Stimulated activated CD4-positive, alpha-beta T cell treated with anti-CD3 and anti-CD28 coated beads, Interleukin-15, amount 100 ng/mL, for 48 hours (primary cell): ENCODE data around the gene ATP10A.

Experiments
- DNase-seq, 2 donors: peaks; one replicate each; pipeline ENCODE4 v3.0.0-alpha.2; 2020; ENCODE audit warnings: low read depth in 2 of 2

Gene ATP10A

DNA sequence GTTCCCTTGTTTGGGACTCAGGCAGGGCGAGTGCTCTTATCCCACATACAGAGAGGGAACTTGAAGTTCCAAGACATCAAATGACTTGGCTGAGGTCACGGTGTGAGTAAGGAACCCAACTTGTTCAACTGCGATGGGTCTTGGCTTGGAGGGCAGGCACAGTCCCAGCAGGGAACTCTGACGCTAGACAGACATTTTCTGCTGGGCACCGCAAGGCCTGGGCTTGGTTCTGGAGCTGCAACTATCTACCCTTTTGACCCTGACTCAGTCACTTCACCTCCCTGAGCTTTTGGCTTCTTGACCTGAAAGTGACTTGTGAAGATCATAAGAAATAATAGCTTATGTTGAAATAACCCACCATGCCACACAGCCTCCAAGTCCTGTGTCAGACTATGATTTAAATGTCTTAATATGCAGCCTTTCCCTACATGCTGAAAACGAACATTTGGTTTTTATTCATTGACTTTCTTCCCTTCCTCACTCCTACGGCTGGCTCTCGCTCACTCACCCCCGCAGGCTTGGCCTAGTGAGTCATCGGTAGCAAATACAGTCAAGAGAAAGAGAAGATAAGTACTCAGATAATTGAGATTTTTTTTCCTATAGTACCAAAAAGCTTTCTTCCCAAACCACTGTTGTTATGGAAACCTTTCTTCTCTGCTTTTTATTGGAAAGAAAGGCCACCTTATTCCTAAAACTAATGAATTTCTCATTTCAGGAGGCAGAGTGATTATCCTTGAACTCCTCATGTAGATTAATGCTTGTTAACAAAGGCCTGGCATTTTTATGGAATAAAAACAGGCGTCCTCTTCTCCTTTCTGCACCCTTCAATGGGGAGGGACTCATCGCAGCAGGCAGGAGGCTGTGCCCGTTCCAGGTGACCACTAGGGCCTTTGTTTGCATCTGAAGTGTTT, 178.4 kb downstream of the ATP10A start:
- DNase-seq = no peak

DNA sequence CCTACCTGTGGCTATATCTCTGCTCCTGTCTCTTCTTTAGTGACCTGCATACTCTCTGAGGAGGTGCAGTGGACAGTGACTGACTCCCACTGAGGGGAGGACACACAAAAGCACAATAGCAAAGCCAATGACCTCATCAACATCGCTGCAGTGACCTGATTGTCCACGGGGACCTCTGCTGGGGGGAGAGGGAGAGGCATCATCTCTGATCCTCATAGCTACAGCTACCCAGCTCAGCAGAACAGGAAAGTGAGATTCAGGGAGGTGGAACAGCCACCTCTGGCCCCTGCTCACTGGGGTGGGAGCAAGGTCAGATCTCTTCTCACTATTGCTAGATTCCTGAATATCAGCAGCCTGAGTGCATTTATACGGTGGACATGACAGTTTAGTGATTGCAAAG, 179.2 kb downstream of the ATP10A start:
- DNase-seq = no peak

DNA sequence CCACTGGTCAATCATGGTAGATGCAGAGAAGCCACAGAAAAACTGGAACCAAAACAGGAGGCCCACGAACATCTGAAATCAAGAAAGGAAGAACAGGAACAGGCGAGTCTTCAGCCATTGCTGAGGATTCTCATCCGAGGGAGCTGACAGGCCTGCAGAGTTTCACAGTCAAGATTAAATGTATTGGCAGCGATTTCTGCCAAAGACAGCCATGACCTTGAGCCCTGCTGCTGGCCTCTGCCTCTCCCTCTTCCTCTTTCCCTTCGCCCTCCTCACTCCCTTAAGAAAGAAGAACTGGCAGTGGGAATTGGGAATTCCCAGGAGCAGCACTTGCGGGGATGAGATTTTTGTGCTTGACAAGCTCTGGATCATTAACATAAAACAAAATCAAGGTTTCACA, 179.7 kb downstream of the ATP10A start:
- no peak for DNase-seq

GRCh38 chr15:25682340-25682739, 180.8 kb downstream of the ATP10A start:
- no peak for DNase-seq

DNA sequence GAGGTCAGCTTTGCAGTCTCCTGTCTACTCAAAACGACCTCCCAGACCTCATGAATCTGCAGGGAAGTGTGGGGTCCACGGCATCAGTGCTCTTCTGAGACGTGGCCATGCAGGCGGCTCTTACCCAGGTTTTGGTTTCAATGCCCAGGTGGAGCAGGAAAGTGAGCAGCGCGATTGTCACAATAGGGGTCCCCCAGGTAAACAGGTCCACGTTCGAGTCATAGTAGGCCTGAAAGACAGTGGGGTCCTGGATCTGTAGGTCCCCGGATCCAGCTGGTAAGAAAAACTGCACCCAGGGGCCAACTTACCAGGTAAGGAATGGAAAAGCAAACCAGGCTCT, 182.5 kb downstream of the ATP10A start:
- no peak for DNase-seq

DNA sequence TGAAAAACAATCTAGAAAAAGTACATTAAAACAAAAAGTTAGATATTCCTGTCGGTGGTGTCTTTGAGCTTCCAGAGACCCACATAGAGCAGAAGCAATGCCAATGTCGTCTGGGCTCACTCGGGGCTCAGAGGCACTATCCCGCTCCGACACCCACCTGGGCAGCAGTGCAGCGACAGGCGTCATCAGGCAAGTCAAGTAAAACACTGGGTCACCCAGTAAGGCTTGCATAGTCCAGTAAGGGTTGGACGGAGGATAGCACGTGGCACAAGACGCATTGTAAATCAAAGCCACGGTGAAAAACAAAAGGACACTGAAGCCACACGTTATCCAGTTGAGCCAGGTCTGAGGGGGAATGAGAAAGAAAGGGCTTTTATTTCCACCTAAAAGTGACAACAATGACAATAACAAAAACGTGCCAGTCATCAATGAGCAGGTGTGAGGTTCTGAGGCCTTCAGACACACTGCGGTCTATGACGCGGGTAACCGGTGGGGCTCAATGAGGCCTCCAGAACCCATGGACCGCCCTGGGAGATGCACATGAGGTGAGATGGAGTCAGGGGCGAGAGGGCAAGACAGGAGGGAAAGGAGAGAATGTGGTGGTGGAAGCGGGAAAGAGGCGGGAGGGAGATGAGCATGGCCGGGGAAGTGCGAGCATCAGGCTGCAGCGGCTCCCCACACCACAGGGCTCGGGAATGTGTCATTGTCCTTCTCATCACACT, 183.0 kb downstream of the ATP10A start:
- DNase-seq = no peak

DNA sequence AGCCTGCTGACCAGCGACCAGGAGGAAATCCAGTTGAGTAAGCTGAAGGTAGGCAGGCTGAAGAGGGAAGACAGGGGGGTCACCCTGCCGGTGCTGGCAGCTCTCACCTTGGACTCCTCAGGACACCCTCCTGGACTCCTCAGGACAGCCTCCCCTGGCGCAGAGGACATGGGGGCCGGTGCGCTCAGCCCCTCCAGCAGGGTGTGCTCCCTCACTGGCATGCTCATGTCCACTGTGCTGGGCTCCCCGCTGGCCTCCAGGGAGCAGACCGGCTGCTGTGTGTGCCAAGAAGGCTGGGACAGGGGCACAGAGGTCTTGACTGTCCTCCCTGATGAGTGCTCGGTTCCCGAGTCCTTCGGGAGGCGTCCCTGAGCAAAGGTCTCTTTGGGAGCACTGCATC, 183.6 kb downstream of the ATP10A start:
- DNase-seq = no peak

DNA sequence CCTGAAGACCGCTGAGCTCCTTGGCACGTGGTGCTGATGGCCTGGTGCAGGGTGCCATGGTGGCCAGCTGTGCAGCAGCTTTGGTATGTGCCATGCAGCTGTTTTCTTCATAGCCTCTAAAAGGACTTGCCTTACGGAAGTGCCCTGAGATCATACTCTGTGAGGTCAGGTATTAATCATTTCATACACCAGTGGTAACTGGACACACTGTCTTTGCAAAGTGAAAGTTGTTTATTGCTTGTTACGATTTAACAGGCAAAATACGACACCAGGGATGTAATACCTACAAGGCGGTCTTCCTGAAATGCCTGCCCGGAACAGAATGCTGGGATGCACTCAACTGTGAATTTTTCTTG, 184.6 kb downstream of the ATP10A start:
- DNase-seq = no peak

GRCh38 chr15:25677719-25678499, 185.2 kb downstream of the ATP10A start:
- DNase-seq = no peak

DNA sequence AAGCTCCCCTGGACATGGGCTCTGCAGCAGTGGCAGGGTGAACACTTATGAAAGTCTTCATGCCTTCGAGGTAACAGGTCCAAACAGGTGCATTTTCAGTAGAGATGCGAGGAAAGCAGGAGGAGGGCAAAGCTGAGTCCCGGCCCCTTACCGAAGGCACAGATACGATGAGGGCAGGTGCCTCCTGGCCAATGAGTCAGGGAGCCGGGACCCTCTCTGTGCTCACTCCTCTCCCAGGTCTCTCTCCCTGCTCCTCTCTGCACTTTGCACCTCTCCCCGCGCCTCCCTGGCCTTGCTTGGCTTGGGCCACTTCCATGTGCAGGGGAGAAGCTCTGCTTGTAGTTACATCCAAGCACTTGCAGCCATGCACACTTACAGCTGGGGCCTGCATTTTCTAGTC, 187.1 kb downstream of the ATP10A start:
- DNase-seq = no peak

GRCh38 chr15:25675396-25675795, 187.7 kb downstream of the ATP10A start:
- DNase-seq = no peak

DNA sequence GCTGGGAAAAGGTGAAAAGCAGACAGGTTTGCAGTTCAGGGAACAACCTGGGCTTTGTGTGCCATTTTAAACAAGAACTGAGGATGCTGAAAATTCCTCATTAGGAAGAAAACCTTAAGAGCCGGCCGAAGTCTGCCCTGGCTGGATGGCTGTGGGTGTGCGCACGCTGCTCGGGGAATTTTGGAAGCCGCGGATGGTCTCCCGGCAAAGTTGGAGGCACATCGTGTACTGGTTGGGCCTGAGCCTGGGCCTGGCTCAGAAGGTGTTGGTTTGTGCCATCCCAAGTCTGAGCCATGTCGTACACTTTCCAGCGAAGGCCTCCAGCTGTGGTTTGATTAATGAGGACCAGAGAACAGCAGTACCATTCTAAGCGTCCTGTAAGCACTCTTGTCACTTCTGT, 188.2 kb downstream of the ATP10A start:
- DNase-seq = no peak

GRCh38 chr15:25673972-25674371, 189.2 kb downstream of the ATP10A start:
- DNase-seq = no peak

- no peak for DNase-seq
Measured at GRCh38 chr15:25673351-25673750, 189.8 kb downstream of the ATP10A start.

GRCh38 chr15:25671132-25671531, 192.0 kb downstream of the ATP10A start:
- DNase-seq = no peak

DNA sequence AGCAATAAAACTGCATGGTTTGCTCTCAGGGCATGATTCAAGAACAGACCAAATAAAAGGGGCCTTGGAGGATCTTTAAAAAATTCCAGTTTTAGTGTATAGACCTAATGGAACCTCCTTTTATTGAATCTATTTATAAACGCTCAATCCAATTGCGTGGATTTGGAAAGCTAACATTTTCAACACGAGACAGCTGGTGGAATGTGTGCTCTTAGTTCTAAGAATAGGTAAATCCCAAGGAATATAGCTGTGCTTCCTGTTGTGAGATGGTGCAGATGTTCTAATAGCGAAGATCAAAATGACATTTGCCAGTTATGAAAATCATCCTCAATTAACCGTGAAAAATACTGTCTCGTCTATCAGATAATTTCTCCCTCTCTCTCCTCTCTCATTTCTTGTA, 192.5 kb downstream of the ATP10A start:
- no peak for DNase-seq

DNA sequence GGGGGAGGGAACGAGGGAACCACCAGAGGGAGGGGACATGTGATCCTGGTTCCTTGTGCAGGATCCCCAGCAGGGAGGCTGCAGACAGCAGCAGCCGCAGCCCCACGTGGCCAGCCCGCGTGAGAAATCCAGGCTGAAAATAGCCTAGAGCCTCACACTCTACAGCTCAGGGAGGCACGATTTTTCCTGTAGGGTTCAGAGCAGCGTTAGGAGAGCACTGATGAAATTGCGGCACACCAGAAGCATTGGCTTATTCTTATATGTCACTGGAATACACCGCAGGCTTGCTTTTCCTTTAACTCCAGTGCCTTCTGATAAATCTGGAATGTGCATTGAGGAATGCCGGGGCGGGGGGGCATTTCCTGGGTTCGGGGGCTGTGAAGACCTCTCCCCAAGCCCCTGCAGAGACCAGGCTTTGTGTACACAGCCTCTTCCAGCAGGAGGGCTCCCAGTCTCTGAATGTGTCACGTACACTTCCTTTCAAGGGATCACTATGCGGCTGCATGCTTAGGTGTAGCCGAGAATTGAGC, 193.0 kb downstream of the ATP10A start:
- DNase-seq = no peak

GRCh38 chr15:25668901-25669300, 194.2 kb downstream of the ATP10A start:
- DNase-seq = no peak

DNA sequence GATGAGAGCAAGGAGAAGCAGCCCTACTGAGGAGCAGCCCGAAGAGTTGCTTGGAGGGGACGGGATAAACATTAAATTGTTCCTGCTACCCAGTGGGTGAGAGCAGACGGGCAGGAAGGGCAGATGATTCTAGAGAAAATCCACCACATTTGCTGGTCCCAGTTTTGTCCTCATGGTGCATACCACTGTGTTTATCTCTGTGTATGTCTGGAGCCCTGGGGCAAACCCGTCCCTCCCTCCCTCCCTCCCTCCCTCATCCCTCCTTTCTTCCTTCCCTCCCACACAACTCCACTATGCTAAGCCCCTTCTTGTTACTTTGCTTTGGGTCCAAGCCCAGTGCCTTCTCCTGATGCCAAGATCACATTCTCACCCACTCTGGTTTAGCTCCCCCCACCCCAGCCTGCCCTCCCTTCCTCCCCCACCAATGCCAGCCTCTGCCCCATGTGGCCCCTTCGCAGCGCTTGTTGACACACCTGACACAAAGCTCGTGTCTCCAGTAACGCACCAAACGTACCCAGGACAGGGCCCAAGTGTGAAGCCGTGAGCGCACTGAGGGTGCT, 194.8 kb downstream of the ATP10A start:
- DNase-seq = no peak

DNA sequence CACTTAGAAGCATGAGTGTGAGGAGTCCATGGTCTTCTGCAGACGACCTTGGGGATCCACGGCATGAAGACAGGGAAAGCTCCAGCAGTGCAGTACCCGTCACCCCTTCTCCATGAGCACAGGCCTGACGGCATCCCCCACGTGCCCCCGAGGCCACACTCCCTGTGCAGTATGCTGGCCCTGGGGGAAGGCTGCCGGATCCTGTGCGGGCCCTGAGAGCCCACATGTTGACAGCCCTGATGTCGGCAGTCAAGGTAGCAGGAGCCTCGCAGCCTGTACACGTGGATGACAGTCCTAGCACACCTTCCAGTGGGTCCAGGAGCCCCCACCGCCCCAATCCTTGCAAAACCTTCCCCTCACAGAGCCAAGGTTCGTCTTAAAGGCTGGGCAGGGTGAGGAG, 195.3 kb downstream of the ATP10A start:
- DNase-seq = no peak

DNA sequence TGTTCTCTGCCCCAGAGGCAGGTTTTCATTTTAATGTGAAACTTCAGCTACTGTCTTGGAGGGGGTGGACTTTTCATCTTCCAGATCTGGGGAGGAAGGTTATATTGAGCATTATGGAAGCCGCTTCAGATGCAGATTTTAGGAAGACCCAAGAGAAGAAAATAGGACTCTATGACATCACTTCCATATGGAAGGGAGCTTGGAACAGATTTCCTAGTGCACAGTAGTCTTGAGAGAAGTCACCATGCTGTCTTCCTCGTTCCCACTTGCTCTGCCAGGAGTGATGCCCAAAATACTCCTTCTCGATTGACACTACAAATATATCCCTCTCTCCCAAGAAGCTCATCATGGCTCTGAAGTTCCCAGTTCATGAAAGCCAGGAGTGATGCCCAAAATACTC, 197.2 kb downstream of the ATP10A start:
- no peak for DNase-seq

DNA sequence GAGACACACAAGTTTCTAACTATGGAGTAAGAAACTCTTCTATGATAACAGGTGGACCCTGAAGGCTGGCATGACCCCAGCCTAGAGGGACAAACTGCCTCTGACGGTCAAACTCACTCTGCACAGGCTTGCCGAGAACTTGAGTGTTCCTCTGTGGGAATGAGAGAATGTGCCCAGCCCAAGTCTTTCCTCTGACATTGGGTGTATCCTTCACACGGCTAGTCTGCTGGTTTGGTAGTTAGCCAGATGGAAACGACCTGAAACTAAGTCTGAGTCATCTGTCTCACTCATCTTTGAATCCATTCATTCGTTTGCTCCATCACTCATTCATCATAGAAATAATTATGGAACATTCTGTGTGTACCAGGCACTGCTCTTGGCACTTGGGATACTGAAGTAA, 198.4 kb downstream of the ATP10A start:
- no peak for DNase-seq
